ENCODE data around the gene TLK2. TPM values are rescaled to one million over a fixed set of nuclear protein-coding genes. Genes with fewer than 3 reads are reported as not detected.

TLK2 gene
- polyA plus RNA-seq, 2 of the 4 experiments (the other 2 are of a cell fraction): 30.4 to 68.7 TPM

DNA sequence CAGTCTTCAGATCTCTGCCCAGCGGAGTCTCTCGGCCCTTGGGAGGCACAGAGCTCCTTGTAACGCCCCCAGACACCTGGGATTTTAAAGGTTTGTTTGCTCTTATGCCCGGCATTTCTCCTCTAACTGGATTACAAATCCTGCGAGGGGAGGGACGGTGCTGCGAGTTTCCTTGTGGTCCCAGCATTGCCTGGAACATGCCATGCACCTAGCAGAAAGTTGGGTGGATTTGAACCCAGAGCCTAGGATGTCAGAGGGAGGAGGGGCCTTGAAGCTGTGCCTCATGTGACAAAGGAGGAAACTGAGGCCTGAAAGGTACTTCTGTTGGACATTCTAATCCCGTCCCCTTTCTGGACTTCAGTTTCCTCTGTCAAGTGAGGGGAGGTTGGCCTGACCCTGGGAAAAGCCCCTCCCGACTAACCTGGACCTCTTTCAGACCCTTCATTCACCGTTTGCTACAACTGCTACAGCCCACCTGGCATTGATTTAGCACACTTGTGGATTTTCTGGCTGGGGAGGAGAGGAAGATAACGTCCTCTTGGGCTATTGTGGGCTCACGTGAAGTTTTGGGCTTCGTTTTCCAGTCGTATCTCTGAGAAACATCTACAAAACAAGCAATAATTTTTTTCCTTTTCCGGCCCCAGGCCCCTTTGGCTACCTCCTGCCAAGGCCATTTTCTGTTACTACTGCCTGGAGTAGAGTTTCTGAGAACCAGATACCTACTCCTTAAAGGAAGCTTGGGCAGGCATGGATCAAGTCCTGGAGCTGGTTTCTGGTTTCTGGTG, 179.7 kb downstream of the TLK2 start (continued):
- no peak for TF ChIP-seq RAD21 (conservative IDR thresholded peaks at IDR 0.05 in 1 of 2, IDR thresholded peaks at IDR 0.05 in 1 of 2)
- no peak for TF ChIP-seq POLR2AphosphoS2 (conservative IDR thresholded peaks at IDR 0.05; ENCODE audit: low read length)
- no peak for TF ChIP-seq TP53 (CRISPR knock-in tag; IDR thresholded peaks at IDR 0.05)
- no peak for TF ChIP-seq HDAC2 (IDR thresholded peaks at IDR 0.05)
- no peak for TF ChIP-seq SMC3 (IDR thresholded peaks at IDR 0.05)

DNA sequence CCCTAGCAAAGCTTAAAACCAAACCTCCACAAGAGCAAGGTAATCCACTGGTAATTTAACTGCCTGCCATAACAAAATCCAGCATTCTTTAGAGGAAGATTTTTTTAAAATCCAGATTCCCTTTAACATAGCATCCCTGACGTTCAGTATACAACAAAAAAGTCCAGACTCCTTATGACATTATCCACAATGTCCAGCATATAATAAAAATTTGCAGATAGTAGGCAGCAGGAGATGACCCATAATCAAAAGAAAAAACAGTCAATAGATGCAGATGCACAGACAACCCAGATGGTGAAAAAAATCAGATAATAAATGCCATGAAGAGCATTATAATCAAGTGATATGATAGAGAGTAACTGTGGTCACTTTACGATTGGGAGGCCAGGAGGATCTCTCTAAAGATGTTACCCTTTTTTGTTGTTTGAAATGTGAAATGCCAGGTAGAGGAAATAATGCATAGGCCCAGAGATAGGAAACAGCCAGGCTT, 182.0 kb downstream of the TLK2 start:
- WGBS (ENCODE audit: missing lambda C conversion rate): 81% methylated on average over 2 of the region's 2 CpGs
- POLR2A ChIA-PET: no interaction called here
- CTCF ChIA-PET: interaction anchor here (1.4 to 7.5 kb wide), 3 partner anchors 11 to 19 kb away, joined by 4 to 52 read pairs (median 5); no protein-coding TSS in a partner anchor

DNA sequence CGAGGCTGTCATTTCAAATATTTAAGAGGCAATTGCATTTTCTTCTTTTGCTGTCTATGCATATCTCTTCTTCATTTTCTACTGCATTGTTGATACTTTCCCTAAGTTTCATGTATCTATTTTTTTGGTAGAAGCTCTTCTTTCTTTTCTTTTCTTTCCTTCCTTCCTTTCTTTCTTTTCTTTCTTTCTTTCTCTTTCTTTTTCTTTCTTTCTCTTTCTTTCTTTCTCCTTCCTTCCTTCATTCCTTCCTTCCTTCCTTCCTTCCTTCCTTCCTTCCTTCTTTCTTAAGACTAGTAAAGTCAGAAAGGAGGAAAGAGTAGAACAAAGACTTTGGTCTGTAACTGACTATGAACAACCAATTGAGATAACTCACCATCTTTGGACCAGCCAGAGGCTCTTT, 182.7 kb downstream of the TLK2 start:
- 86% methylated on average over 1 of the region's 1 CpG for WGBS (ENCODE audit: missing lambda C conversion rate)
- Histone ChIP-seq H3K4me1 (no peaks in the 10 kb centered on the region), H3K4me2 (no peak overlapping the region), H3K27ac (no peak overlapping the region), H3K4me3 (no peak overlapping the region), H3K9me3 (peaks cover 15% of the 10 kb centered on the region)
- ATAC-seq (no peak), DNase-seq (ENCODE audit: low read depth in 1 of 2, low spot score in 1 of 2) (no peak), FAIRE-seq (no peak)
- CTCF ChIA-PET: interaction anchor here (1.4 to 7.5 kb wide), 2 partner anchors 10 to 15 kb away, joined by 4 to 52 read pairs; no protein-coding TSS in a partner anchor
- POLR2A ChIA-PET: no interaction called here
- TF ChIP-seq RAD21 (conservative IDR thresholded peaks at IDR 0.05 in 1 of 2, IDR thresholded peaks at IDR 0.05 in 1 of 2) (no peak), POLR2A (IDR thresholded peaks at IDR 0.05; ENCODE audit: low read length) (no peak), CHD2 (IDR thresholded peaks at IDR 0.05; ENCODE audit: low read length, partially characterized antibody) (no peak), SMC3 (IDR thresholded peaks at IDR 0.05) (no peak), FOSL2 (IDR thresholded peaks at IDR 0.05) (no peak), FOSL2 (CRISPR knock-in tag; IDR thresholded peaks at IDR 0.05) (no peak), HEYL (CRISPR knock-in tag; IDR thresholded peaks at IDR 0.05) (no peak), PHF8 (IDR thresholded peaks at IDR 0.05; ENCODE audit: borderline replicate concordance, low read depth) (no peak), SREBF2 (IDR thresholded peaks at IDR 0.05) (no peak), CBX2 (IDR thresholded peaks at IDR 0.05; ENCODE audit: borderline replicate concordance, low read depth) (no peak)
- TF ChIP-seq, protein P1, sequence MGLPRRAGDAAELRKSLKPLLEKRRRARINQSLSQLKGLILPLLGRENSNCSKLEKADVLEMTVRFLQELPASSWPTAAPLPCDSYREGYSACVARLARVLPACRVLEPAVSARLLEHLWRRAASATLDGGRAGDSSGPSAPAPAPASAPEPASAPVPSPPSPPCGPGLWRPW (IDR thresholded peaks at IDR 0.05): no peak
- TF ChIP-seq, protein P2, sequence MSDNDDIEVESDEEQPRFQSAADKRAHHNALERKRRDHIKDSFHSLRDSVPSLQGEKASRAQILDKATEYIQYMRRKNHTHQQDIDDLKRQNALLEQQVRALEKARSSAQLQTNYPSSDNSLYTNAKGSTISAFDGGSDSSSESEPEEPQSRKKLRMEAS (IDR thresholded peaks at IDR 0.05): no peak
- TF ChIP-seq, protein P3, sequence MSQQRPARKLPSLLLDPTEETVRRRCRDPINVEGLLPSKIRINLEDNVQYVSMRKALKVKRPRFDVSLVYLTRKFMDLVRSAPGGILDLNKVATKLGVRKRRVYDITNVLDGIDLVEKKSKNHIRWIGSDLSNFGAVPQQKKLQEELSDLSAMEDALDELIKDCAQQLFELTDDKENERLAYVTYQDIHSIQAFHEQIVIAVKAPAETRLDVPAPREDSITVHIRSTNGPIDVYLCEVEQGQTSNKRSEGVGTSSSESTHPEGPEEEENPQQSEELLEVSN (IDR thresholded peaks at IDR 0.05; ENCODE audit: borderline replicate concordance, low read depth): no peak
- TF ChIP-seq, protein P4, sequence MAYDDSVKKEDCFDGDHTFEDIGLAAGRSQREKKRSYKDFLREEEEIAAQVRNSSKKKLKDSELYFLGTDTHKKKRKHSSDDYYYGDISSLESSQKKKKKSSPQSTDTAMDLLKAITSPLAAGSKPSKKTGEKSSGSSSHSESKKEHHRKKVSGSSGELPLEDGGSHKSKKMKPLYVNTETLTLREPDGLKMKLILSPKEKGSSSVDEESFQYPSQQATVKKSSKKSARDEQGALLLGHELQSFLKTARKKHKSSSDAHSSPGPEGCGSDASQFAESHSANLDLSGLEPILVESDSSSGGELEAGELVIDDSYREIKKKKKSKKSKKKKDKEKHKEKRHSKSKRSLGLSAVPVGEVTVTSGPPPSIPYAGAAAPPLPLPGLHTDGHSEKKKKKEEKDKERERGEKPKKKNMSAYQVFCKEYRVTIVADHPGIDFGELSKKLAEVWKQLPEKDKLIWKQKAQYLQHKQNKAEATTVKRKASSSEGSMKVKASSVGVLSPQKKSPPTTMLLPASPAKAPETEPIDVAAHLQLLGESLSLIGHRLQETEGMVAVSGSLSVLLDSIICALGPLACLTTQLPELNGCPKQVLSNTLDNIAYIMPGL (CRISPR knock-in tag; IDR thresholded peaks at IDR 0.05; ENCODE audit: borderline replicate concordance): no peak

More for the DNA sequence above, 182.0 kb downstream of the TLK2 start:
- TF ChIP-seq FOSB (CRISPR knock-in tag; IDR thresholded peaks at IDR 0.05): no peak
- TF ChIP-seq HEYL (CRISPR knock-in tag; IDR thresholded peaks at IDR 0.05): no peak
- no peak for TF ChIP-seq TFCP2L1 (CRISPR knock-in tag; IDR thresholded peaks at IDR 0.05)
- TF ChIP-seq RAD21 (conservative IDR thresholded peaks at IDR 0.05 in 1 of 2, IDR thresholded peaks at IDR 0.05 in 1 of 2): no peak
- no peak for TF ChIP-seq NPAS2 (CRISPR knock-in tag; IDR thresholded peaks at IDR 0.05; ENCODE audit: borderline replicate concordance)
- TF ChIP-seq, protein P5, sequence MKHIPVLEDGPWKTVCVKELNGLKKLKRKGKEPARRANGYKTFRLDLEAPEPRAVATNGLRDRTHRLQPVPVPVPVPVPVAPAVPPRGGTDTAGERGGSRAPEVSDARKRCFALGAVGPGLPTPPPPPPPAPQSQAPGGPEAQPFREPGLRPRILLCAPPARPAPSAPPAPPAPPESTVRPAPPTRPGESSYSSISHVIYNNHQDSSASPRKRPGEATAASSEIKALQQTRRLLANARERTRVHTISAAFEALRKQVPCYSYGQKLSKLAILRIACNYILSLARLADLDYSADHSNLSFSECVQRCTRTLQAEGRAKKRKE (CRISPR knock-in tag; IDR thresholded peaks at IDR 0.05; ENCODE audit: low read depth): no peak
- TF ChIP-seq, protein P2 (IDR thresholded peaks at IDR 0.05): no peak
- TF ChIP-seq KDM1A (IDR thresholded peaks at IDR 0.05; ENCODE audit: low read depth): no peak
- TF ChIP-seq, protein P4 (CRISPR knock-in tag; IDR thresholded peaks at IDR 0.05; ENCODE audit: borderline replicate concordance): no peak
- TF ChIP-seq BHLHE40 (IDR thresholded peaks at IDR 0.05; ENCODE audit: low read depth, low read length): no peak
- TF ChIP-seq, protein P1 (IDR thresholded peaks at IDR 0.05): no peak
- TF ChIP-seq, protein P6, sequence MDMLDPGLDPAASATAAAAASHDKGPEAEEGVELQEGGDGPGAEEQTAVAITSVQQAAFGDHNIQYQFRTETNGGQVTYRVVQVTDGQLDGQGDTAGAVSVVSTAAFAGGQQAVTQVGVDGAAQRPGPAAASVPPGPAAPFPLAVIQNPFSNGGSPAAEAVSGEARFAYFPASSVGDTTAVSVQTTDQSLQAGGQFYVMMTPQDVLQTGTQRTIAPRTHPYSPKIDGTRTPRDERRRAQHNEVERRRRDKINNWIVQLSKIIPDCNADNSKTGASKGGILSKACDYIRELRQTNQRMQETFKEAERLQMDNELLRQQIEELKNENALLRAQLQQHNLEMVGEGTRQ (IDR thresholded peaks at IDR 0.05): no peak
- TF ChIP-seq CBX2 (IDR thresholded peaks at IDR 0.05; ENCODE audit: borderline replicate concordance, low read depth): no peak
- TF ChIP-seq POLR2A (IDR thresholded peaks at IDR 0.05; ENCODE audit: low read length): no peak
- no peak for TF ChIP-seq ZC3H11A (IDR thresholded peaks at IDR 0.05)
- TF ChIP-seq EHMT2 (IDR thresholded peaks at IDR 0.05; ENCODE audit: low read depth): no peak
- TF ChIP-seq CHD2 (IDR thresholded peaks at IDR 0.05; ENCODE audit: low read length, partially characterized antibody): no peak
- no peak for TF ChIP-seq RCOR1 (IDR thresholded peaks at IDR 0.05; ENCODE audit: low read depth, low read length)
- ATAC-seq (no peak), DNase-seq (ENCODE audit: low read depth in 1 of 2, low spot score in 1 of 2) (no peak), FAIRE-seq (no peak)
- no peaks in the 10 kb centered on the region for H3K4me1 ChIP-seq
- H3K9me3 ChIP-seq: peaks cover 15% of the 10 kb centered on the region
- no peak overlapping the region for H3K27ac ChIP-seq
- no peak overlapping the region for H3K4me3 ChIP-seq
- no peak overlapping the region for H3K4me2 ChIP-seq
